ENCODE results near the gene PHF13.
A peak's percentile ranks its signal among the peaks of the same experiment; 100 is the strongest.

PHF13 gene

DNA sequence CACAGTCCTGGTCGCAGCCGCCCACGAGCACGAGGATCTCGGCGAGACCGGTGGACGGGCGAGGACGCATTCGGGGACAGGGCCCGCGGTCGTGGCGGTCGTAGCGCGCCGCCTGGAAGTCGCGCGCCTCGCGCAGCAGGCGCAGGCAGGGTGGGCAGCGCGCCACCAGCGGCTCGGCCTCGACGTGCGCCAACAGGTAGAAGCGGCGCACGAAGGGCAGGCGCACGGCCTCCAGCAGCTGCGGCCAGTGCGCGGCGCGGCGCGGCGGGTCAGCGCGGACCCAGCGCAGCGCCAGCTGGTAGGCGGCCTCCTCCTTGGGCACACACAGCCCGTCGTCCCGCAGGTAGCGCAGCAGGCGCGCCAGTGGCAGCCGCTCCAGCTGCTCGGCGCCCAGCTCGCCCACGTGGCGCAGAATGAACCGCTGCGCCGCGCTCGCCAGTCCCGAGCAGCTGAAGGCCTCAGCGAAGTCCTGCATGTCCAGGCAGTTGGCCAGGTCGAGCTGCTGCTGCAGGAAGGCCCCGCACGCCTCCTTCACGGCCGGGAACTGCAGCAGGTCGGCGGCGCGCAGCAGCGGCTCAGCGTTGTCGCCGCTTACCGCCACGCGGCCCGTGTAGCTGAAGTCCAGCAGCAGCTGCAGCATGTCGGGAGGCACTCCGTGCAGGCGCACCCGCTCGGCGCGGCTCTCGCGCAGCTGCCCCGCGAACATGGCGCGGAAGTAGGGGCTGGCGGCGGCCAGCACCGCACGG lies 11.4 kb upstream of the PHF13 start:
- Histone ChIP-seq H3K36me3 (ENCODE audit: control insufficient read depth, insufficient read depth, low read length) (peaks cover 6% of the 10 kb centered on the region), H3K27me3 (replicated peaks; ENCODE audit: control insufficient read depth, insufficient read depth, low read length) (no peaks in the 10 kb centered on the region), H3K4me3 (replicated peaks; ENCODE audit: low read depth, low read length) (peak overlapping the region; percentile 86)
- TF ChIP-seq CTCF (IDR thresholded peaks at IDR 0.05; ENCODE audit: insufficient read depth, low read length, poor library complexity, severe bottlenecking), result no peak
- DNase-seq (ENCODE audit: extremely low read depth, insufficient read length), result no peak

- no peak for TF ChIP-seq CTCF (IDR thresholded peaks at IDR 0.05; ENCODE audit: insufficient read depth, low read length, poor library complexity, severe bottlenecking)
- Histone ChIP-seq H3K4me3 (replicated peaks; ENCODE audit: low read depth, low read length) (peak within 1 kb of the TSS; percentile 86), H3K27me3 (replicated peaks; ENCODE audit: control insufficient read depth, insufficient read depth, low read length) (no peaks in the 10 kb centered on the region), H3K36me3 (ENCODE audit: control insufficient read depth, insufficient read depth, low read length) (peaks cover 2% of the 10 kb centered on the region)
- peak; percentile 87 for DNase-seq (ENCODE audit: extremely low read depth, insufficient read length)
Measured at GRCh38 chr1:6602669-6603237, 10.8 kb upstream of the PHF13 start, which contains the start of gene KLHL21. TSS of gene KLHL21 (minus strand) at chr1:6602869. CDS start at chr1:6602817, 52 bp downstream.

DNA sequence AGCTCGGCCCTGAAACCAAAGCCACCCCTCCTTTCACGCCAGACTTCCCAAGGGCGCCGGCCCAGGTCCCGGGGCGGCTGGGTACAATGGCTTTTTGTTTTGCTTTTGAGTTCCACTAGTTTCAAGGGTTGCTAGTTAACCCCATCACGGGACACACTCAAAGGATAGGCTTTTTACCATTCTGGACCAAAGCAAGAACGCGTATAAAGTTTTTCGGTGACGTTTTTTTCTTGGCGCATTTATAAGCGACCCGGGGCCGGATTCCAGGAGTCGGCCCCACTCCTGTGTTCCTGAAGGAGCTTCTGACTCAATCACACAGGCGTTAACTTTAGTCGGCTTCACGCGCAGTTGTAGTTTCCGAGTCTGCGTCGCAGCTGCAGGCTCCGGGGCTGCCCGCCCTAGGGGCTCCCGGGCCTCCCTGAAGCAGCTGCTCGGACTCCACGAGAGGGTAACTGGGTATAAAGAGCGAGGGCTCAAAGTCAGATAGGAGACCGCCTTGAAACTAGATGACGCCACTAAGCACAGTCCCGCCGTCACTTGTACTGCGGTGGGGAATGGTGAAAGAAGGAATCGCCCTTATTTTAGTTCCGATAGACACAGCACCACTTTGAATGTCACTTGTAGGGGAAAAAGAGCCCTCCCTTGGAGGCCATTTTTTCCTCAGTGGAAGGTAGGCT lies 10.2 kb upstream of the PHF13 start:
- H3K27me3 ChIP-seq (replicated peaks; ENCODE audit: control insufficient read depth, insufficient read depth, low read length), result no peaks in the 10 kb centered on the region
- DNase-seq (ENCODE audit: extremely low read depth, insufficient read length), result peak; percentile 67
- peaks cover 2% of the 10 kb centered on the region for H3K36me3 ChIP-seq (ENCODE audit: control insufficient read depth, insufficient read depth, low read length)
- no peak for TF ChIP-seq CTCF (IDR thresholded peaks at IDR 0.05; ENCODE audit: insufficient read depth, low read length, poor library complexity, severe bottlenecking)
- peak overlapping the region; percentile 86 for H3K4me3 ChIP-seq (replicated peaks; ENCODE audit: low read depth, low read length)

DNA sequence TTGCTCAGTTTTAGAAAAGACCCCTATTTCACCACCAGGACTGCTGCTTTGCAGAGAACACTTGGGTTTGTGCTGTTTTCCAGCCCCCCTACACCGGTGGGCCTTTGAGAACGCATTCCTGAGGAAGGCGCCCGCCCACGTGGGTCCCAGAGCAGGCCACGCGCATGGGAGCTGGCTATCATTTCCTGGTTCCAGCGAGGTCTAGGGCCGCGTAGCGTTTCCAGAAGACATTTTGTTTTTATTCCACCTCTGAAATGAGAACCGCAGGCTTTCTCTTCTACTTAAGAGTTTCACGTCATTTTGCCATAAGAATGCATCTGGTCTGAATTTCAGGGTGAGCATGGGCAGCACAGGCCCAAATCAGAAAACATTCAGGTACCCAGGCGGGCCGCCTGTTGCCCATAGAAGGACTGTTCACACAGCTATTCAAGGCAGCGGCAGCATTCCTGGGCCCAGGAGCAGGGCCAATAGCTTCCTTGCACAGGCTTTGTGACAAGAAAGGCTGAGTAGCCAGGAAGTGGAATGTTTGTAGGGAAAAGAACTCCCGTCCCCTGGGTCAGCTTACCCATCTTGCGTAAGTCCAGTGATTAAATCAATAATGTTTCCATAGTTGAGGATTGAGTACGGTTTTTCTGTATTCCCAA lies 9.5 kb upstream of the PHF13 start:
- peak overlapping the region; percentile 86 for H3K4me3 ChIP-seq (replicated peaks; ENCODE audit: low read depth, low read length)
- no peak for TF ChIP-seq CTCF (IDR thresholded peaks at IDR 0.05; ENCODE audit: insufficient read depth, low read length, poor library complexity, severe bottlenecking)
- DNase-seq (ENCODE audit: extremely low read depth, insufficient read length), result no peak
- H3K36me3 ChIP-seq (ENCODE audit: control insufficient read depth, insufficient read depth, low read length), result peaks cover 2% of the 10 kb centered on the region
- H3K27me3 ChIP-seq (replicated peaks; ENCODE audit: control insufficient read depth, insufficient read depth, low read length), result no peaks in the 10 kb centered on the region

- no peaks in the 10 kb centered on the region; the same call in 1 of the 2 replicates for H3K36me3 ChIP-seq (ENCODE audit: control insufficient read depth, insufficient read depth, low read length)
- DNase-seq (ENCODE audit: extremely low read depth, insufficient read length), result no peak
- no peak for TF ChIP-seq CTCF (IDR thresholded peaks at IDR 0.05; ENCODE audit: insufficient read depth, low read length, poor library complexity, severe bottlenecking)
- H3K27me3 ChIP-seq (replicated peaks; ENCODE audit: control insufficient read depth, insufficient read depth, low read length), result no peaks in the 10 kb centered on the region
- H3K4me3 ChIP-seq (replicated peaks; ENCODE audit: low read depth, low read length), result peak overlapping the region; percentile 64
Measured at GRCh38 chr1:6612641-6613360, 730 bp upstream of the PHF13 start.
